GM23338 (cell line): ENCODE data around the gene CELF4. TPM values are rescaled to one million over a fixed set of nuclear protein-coding genes. Genes with fewer than 3 reads are reported as not detected.

ENCODE experiments used
- ATAC-seq: fragments of 200-7000 bp; cut with Tn5 transposase; 3 replicates; pipeline ENCODE4 v1.9.1; 2020
- DNase-seq: peaks from one replicate; pipeline ENCODE4 v3.0.0-alpha.2; 2015; ENCODE audit warnings: low spot score
- H2AFZ ChIP-seq: fragments of 200-600 bp; sonication (generic); 2 replicates; pipeline ENCODE4 v1.8.0; 2016; ENCODE audit warnings: antibody characterized with exemption, mild to moderate bottlenecking, moderate library complexity
- H3F3A ChIP-seq: fragments of 200-600 bp; sonication (generic); replicated peaks from 2 replicates; pipeline ENCODE4 v1.8.0; 2017; ENCODE audit warnings: antibody characterized with exemption, mixed run types, low read depth
- H3K27ac ChIP-seq: fragments of 200-600 bp; sonication (generic); 2 replicates; pipeline ENCODE4 v1.6.1; 2016; ENCODE audit warnings: low read depth
- H3K27me3 ChIP-seq: fragments of 200-600 bp; sonication (generic); 2 replicates; pipeline ENCODE4 v1.8.0; 2016; ENCODE audit warnings: mild to moderate bottlenecking, mixed run types, moderate library complexity; ENCODE audit not compliant: insufficient read depth
- H3K36me3 ChIP-seq: fragments of 200-600 bp; sonication (generic); 2 replicates; pipeline ENCODE4 v1.8.0; 2016; ENCODE audit warnings: mild to moderate bottlenecking; ENCODE audit not compliant: insufficient read depth
- H3K4me1 ChIP-seq: fragments of 200-600 bp; sonication (generic); 2 replicates; pipeline ENCODE4 v1.8.0; 2016; ENCODE audit warnings: mild to moderate bottlenecking, moderate library complexity; ENCODE audit not compliant: insufficient read depth
- H3K4me2 ChIP-seq: fragments of 200-600 bp; sonication (generic); 2 replicates; pipeline ENCODE4 v1.7.1; 2017; ENCODE audit warnings: mixed run types
- H3K4me3 ChIP-seq: fragments of 200-600 bp; sonication (generic); 2 replicates; pipeline ENCODE4 v1.6.1; 2016; ENCODE audit warnings: mixed run types
- H3K79me2 ChIP-seq: fragments of 200-600 bp; sonication (generic); replicated peaks from 2 replicates; pipeline ENCODE4 v1.8.0; 2017; ENCODE audit warnings: mild to moderate bottlenecking; ENCODE audit not compliant: insufficient read depth
- H3K9me2 ChIP-seq: fragments of 200-600 bp; sonication (generic); 2 replicates; pipeline ENCODE4 v1.8.0; 2017; ENCODE audit not compliant: insufficient read depth
- H4K20me1 ChIP-seq: fragments of 200-600 bp; sonication (generic); replicated peaks from 2 replicates; pipeline ENCODE4 v1.8.0; 2017; ENCODE audit warnings: mild to moderate bottlenecking; ENCODE audit not compliant: insufficient read depth
- H3K27ac Mint-ChIP-seq: 2 replicates; pipeline ENCODE4 v1.8.0; 2020; ENCODE audit warnings: inconsistent platforms, mild to moderate bottlenecking, moderate library complexity, mixed read lengths
- H3K27me3 Mint-ChIP-seq: 3 replicates; pipeline ENCODE4 v1.8.0; 2022; ENCODE audit warnings: low read depth, mild to moderate bottlenecking, moderate library complexity, mixed read lengths, inconsistent platforms; ENCODE audit not compliant: insufficient read depth, poor library complexity
- H3K36me3 Mint-ChIP-seq: 3 replicates; pipeline ENCODE4 v1.8.0; 2021; ENCODE audit warnings: low read depth, mild to moderate bottlenecking, inconsistent platforms, moderate library complexity, mixed read lengths
- H3K4me1 Mint-ChIP-seq: 3 replicates; pipeline ENCODE4 v1.8.0; 2020; ENCODE audit warnings: mild to moderate bottlenecking, inconsistent platforms, mixed read lengths
- H3K4me3 Mint-ChIP-seq: 3 replicates; pipeline ENCODE4 v1.8.0; 2021; ENCODE audit warnings: moderate library complexity, mild to moderate bottlenecking, inconsistent platforms, mixed read lengths
- H3K9me3 Mint-ChIP-seq: 3 replicates; pipeline ENCODE4 v1.8.0; 2020; ENCODE audit warnings: moderate library complexity, mild to moderate bottlenecking, inconsistent platforms, mixed read lengths
- CREB1 ChIP-seq: fragments of 250-450 bp; sonication (Bioruptor Pico); IDR thresholded peaks from 2 replicates; pipeline ENCODE4 v1.5.0; 2020; ENCODE audit warnings: low read depth, mild to moderate bottlenecking, moderate library complexity
- CTCF ChIP-seq, 2 experiments: fragments of 200-600 bp in 1 of 2; sonication (generic) in 1 of 2; conservative IDR thresholded peaks; 2 replicates each; pipeline versions ENCODE4 v1.5.1 to v1.6.1; 2016 to 2017; ENCODE audit warnings: antibody characterized with exemption in 2 of 2, low read depth in 2 of 2, mild to moderate bottlenecking in 2 of 2, moderate library complexity in 1 of 2
- ETS1 ChIP-seq: IDR thresholded peaks from 2 replicates; pipeline ENCODE4 v1.6.1; 2016; ENCODE audit warnings: antibody characterized with exemption
- EZH2 ChIP-seq: fragments of 200-600 bp; sonication (generic); IDR thresholded peaks from one replicate; pipeline ENCODE4 v1.8.0; 2017; ENCODE audit warnings: antibody characterized with exemption, mild to moderate bottlenecking, low read depth; ENCODE audit not compliant: unreplicated experiment
- EZH2phosphoT487 ChIP-seq: fragments of 200-600 bp; sonication (generic); IDR thresholded peaks from one replicate; pipeline ENCODE4 v1.8.1; 2018; ENCODE audit warnings: antibody characterized with exemption; ENCODE audit not compliant: unreplicated experiment
- JUNB ChIP-seq: IDR thresholded peaks from one replicate; pipeline ENCODE4 v1.6.1; 2016; ENCODE audit warnings: antibody characterized with exemption; ENCODE audit not compliant: unreplicated experiment
- NANOG ChIP-seq: IDR thresholded peaks from 2 replicates; pipeline ENCODE4 v1.6.1; 2016; ENCODE audit warnings: antibody characterized with exemption, borderline replicate concordance
- POLR2AphosphoS5 ChIP-seq: IDR thresholded peaks from 2 replicates; pipeline ENCODE4 v1.6.1; 2016; ENCODE audit warnings: antibody characterized with exemption, low read depth
- REST ChIP-seq: IDR thresholded peaks from one replicate; pipeline ENCODE4 v1.6.1; 2018; ENCODE audit warnings: antibody characterized with exemption; ENCODE audit not compliant: unreplicated experiment
- STAT1 ChIP-seq: IDR thresholded peaks from one replicate; pipeline ENCODE4 v1.6.1; 2016; ENCODE audit warnings: antibody characterized with exemption; ENCODE audit not compliant: unreplicated experiment
- ZNF114 ChIP-seq: fragments of 250-450 bp; sonication (Bioruptor Pico); IDR thresholded peaks from 2 replicates; pipeline ENCODE4 v1.5.0; 2020; ENCODE audit warnings: mild to moderate bottlenecking, moderate library complexity
- ZNF331 ChIP-seq: fragments of 250-450 bp; sonication (Bioruptor Pico); IDR thresholded peaks from 2 replicates; pipeline ENCODE4 v1.5.0; 2020; ENCODE audit warnings: low read depth, mild to moderate bottlenecking, moderate library complexity
- ZNF462 ChIP-seq: fragments of 250-450 bp; sonication (Bioruptor Pico); IDR thresholded peaks from 2 replicates; pipeline ENCODE4 v1.5.0; 2020; ENCODE audit warnings: mild to moderate bottlenecking, moderate library complexity
- polyA plus RNA-seq: library from polyadenylated mRNA; unstranded; fragments of >200 nt; fragmentation: Nextera tagmentation; extraction: Ambion mirVana; gene quantifications from 2 replicates; pipeline ENCODE4 v1.2.1, GENCODE V29; 2016
- total RNA-seq: library from RNA; depleted of rRNA; stranded (reverse); fragments of >200 nt; shearing (Covaris generic); gene quantifications from 2 replicates; pipeline ENCODE4 v1.2.3, GENCODE V29; 2014

CELF4 gene
- total and polyA plus RNA-seq, 2 experiments from 2014 or later, result 2.6 to 6.7 TPM

GRCh38 chr18:37405772-37406171, 159.8 kb downstream of the CELF4 start:
- ATAC-seq (no peak), DNase-seq (no peak)
- Histone ChIP-seq H3K9me2 (no peaks in the 10 kb centered on the region), H3F3A (no peaks in the 10 kb centered on the region), H3K27me3 (no peaks in the 10 kb centered on the region), H3K36me3 (no peaks in the 10 kb centered on the region), H4K20me1 (no peaks in the 10 kb centered on the region), H2AFZ (no peak overlapping the region), H3K4me2 (no peak overlapping the region), H3K4me1 (no peaks in the 10 kb centered on the region; the same call in 1 of the 2 replicates), H3K79me2 (no peaks in the 10 kb centered on the region), H3K27ac (no peak overlapping the region), H3K4me3 (no peak overlapping the region)
- no peak overlapping the region for H3K27ac Mint-ChIP-seq
- no peak overlapping the region for H3K4me3 Mint-ChIP-seq
- TF ChIP-seq ZNF462 (CRISPR knock-in tag) (no peak), CREB1 (CRISPR knock-in tag) (no peak), POLR2AphosphoS5 (no peak), ZNF331 (CRISPR knock-in tag) (no peak), EZH2phosphoT487 (no peak), ETS1 (no peak), NANOG (no peak), ZNF114 (CRISPR knock-in tag) (no peak), REST (no peak), CTCF (conservative IDR thresholded peaks at IDR 0.05; ENCODE audit: low read depth in 2 of 2) (no peak), EZH2 (no peak), JUNB (no peak), STAT1 (no peak)
- no peaks in the 10 kb centered on the region for H3K36me3 Mint-ChIP-seq
- H3K27me3 Mint-ChIP-seq, result peaks cover 15% of the 10 kb centered on the region
- no peaks in the 10 kb centered on the region; the same call in 2 of the 3 replicates for H3K9me3 Mint-ChIP-seq
- peaks cover 33% of the 10 kb centered on the region for H3K4me1 Mint-ChIP-seq
